Hepatocyte (in vitro differentiated cells): Measurements from ENCODE around the gene GPRC5D. TPM values are rescaled to one million over a fixed set of nuclear protein-coding genes. Genes with fewer than 3 reads are reported as not detected.

Experiments
- DNase-seq: peaks from one replicate; pipeline ENCODE4 v3.0.0-alpha.2; 2016; ENCODE audit warnings: low spot score
- H2AFZ ChIP-seq: fragments of 200-600 bp; sonication (generic); 2 replicates; pipeline ENCODE4 v1.6.0; 2016; ENCODE audit warnings: antibody characterized with exemption, mild to moderate bottlenecking
- H3K27ac ChIP-seq: fragments of 200-600 bp; sonication (generic); 2 replicates; pipeline ENCODE4 v1.5.1; 2016; ENCODE audit warnings: mild to moderate bottlenecking
- H3K27me3 ChIP-seq: fragments of 200-600 bp; sonication (generic); 2 replicates; pipeline ENCODE4 v1.6.1; 2016
- H3K36me3 ChIP-seq: fragments of 200-600 bp; sonication (generic); replicated peaks from 2 replicates; pipeline ENCODE4 v1.5.1; 2016; ENCODE audit warnings: low read depth; ENCODE audit not compliant: insufficient read depth
- H3K4me1 ChIP-seq: fragments of 200-600 bp; sonication (generic); 2 replicates; pipeline ENCODE4 v1.5.1; 2016; ENCODE audit warnings: mild to moderate bottlenecking, moderate library complexity; ENCODE audit not compliant: insufficient read depth
- H3K4me2 ChIP-seq: fragments of 200-600 bp; sonication (generic); 2 replicates; pipeline ENCODE4 v1.6.0; 2016
- H3K4me3 ChIP-seq: fragments of 200-600 bp; sonication (generic); 2 replicates; pipeline ENCODE4 v1.5.1; 2016; ENCODE audit warnings: mild to moderate bottlenecking
- H3K79me2 ChIP-seq: fragments of 200-600 bp; sonication (generic); 2 replicates; pipeline ENCODE4 v1.6.0; 2017; ENCODE audit warnings: mild to moderate bottlenecking
- H3K9me2 ChIP-seq: fragments of 200-600 bp; sonication (generic); replicated peaks from 2 replicates; pipeline ENCODE4 v1.6.0; 2017; ENCODE audit warnings: mild to moderate bottlenecking; ENCODE audit not compliant: insufficient read depth
- H3K9me3 ChIP-seq: fragments of 200-600 bp; sonication (generic); 2 replicates; pipeline ENCODE4 v1.5.1; 2016; ENCODE audit warnings: low read depth, mild to moderate bottlenecking
- H4K20me1 ChIP-seq: fragments of 200-600 bp; sonication (generic); 2 replicates; pipeline ENCODE4 v1.6.0; 2016; ENCODE audit warnings: mild to moderate bottlenecking; ENCODE audit not compliant: insufficient read depth, poor library complexity, severe bottlenecking
- CTCF ChIP-seq: fragments of 200-600 bp; sonication (generic); IDR thresholded peaks from 2 replicates; pipeline ENCODE4 v1.5.1; 2016; ENCODE audit warnings: antibody characterized with exemption, mild to moderate bottlenecking; ENCODE audit not compliant: poor library complexity
- EZH2 ChIP-seq: fragments of 200-600 bp; sonication (generic); IDR thresholded peaks from 2 replicates; pipeline ENCODE4 v1.6.1; 2016; ENCODE audit warnings: antibody characterized with exemption, mild to moderate bottlenecking, borderline replicate concordance
- EZH2phosphoT487 ChIP-seq: fragments of 200-600 bp; sonication (generic); IDR thresholded peaks from one replicate; pipeline ENCODE4 v1.6.1; 2018; ENCODE audit warnings: antibody characterized with exemption, mild to moderate bottlenecking, low read depth, moderate library complexity; ENCODE audit not compliant: unreplicated experiment, severe bottlenecking
- WGBS: methylation state at CpG from one replicate; pipeline ENCODE4 v1.1.6; 2016; ENCODE audit warnings: low lambda C conversion rate; ENCODE audit errors: missing lambda C conversion rate; 5-methylcytosine and 5-hydroxymethylcytosine counted together
- polyA plus RNA-seq: library from polyadenylated mRNA; unstranded; fragments of >200 nt; fragmentation: Nextera tagmentation; extraction: Ambion mirVana; gene quantifications from 2 replicates; pipeline ENCODE4 v1.2.1, GENCODE V29; 2016
- total RNA-seq: library from RNA; depleted of rRNA; stranded (reverse); fragments of >200 nt; gene quantifications from 2 replicates; pipeline ENCODE4 v1.2.3, GENCODE V29; 2014

The GPRC5D gene
- total and polyA plus RNA-seq, 2 experiments from 2014 or later, result not detected

DNA sequence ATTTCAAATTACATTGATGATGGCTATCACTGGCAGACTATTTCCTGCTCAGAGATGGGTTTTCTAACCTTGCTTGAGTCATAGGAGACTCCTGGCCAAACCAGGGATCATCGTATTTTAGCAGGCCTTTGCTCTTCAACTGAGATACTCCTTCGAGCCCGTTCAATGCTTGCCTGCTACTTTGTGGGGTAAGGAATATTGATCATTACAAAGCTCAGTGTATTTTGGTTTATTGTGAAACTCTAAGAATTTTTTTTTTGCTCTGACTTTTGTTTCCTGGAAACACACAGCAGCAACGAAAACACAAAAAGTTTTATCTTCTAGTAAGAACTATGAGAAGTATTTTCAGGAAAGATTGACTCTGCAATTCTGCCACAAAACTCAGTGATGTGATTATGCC lies 4.1 kb downstream of the GPRC5D start:
- Histone ChIP-seq H3K4me1 (no peaks in the 10 kb centered on the region), H3K27me3 (no peaks in the 10 kb centered on the region), H3K79me2 (no peaks in the 10 kb centered on the region), H3K9me3 (no peaks in the 10 kb centered on the region), H3K36me3 (no peaks in the 10 kb centered on the region), H2AFZ (no peak overlapping the region), H4K20me1 (no peaks in the 10 kb centered on the region), H3K4me3 (no peak overlapping the region), H3K27ac (no peak overlapping the region), H3K4me2 (no peak overlapping the region), H3K9me2 (no peaks in the 10 kb centered on the region)
- no peak for DNase-seq
- no peak for TF ChIP-seq EZH2
- no peak for TF ChIP-seq CTCF
- TF ChIP-seq EZH2phosphoT487, result no peak
- WGBS, result 87% methylated on average over 4 of the region's 4 CpGs

DNA sequence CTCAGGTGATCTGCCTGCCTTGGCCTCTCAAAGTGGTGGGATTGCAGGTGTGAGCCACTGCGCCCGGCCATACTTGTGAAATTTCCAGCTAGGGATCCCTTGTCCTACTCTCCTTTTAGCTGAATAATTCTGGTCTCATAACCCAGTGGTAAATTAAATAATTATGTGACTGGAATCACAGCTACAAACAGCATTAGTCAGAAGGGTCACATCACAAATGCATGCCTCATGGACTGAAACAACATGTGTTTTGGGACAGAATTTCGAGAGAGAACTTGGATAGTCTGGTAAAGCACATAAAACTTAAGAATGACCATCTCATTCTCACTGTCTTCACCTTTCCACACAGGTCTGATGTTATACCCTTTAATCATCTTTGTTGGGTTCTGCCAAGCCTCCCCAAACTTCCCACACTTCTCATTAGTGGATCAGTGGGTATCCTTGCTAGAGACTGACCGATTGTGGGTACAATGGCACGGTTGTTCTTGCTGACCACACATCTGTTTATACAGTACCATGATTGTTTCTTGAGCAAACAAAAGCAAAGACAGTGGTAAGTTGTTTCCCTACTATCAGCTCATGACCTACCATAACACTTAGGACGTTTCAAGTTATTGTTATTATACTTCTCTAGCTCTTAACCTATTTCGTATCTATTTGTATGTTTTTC lies 5.1 kb downstream of the GPRC5D start:
- Histone ChIP-seq H3K4me3 (no peak overlapping the region), H4K20me1 (no peaks in the 10 kb centered on the region), H3K27me3 (no peaks in the 10 kb centered on the region), H2AFZ (no peak overlapping the region), H3K79me2 (no peaks in the 10 kb centered on the region), H3K9me2 (no peaks in the 10 kb centered on the region), H3K4me2 (no peak overlapping the region), H3K36me3 (no peaks in the 10 kb centered on the region), H3K4me1 (no peaks in the 10 kb centered on the region), H3K9me3 (no peaks in the 10 kb centered on the region), H3K27ac (no peak overlapping the region)
- no peak for DNase-seq
- no peak for TF ChIP-seq EZH2phosphoT487
- no peak for TF ChIP-seq EZH2
- TF ChIP-seq CTCF, result no peak
- 75% methylated on average over 7 of the region's 7 CpGs for WGBS

DNA sequence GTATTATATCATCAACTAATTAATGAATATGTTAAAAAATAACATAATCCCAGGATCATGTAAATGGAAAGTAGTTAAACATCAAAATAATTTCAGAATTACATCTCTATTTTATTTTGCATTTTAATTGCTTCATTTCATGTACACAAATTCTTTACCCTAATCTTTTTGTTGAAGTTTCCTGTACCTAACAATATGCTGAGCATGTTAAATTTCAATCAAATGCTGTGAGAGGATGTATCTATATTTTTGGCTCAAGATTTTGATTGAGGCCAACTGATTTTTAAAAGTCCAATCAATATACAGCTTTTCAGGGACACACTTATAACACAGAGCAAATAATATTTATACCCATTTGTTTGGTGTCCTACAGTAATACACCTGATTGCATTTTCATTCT lies 6.4 kb downstream of the GPRC5D start:
- no peaks in the 10 kb centered on the region for H3K4me1 ChIP-seq
- H3K27ac ChIP-seq, result no peak overlapping the region
- no peak overlapping the region for H3K4me2 ChIP-seq
- H3K9me3 ChIP-seq, result no peaks in the 10 kb centered on the region
- no peaks in the 10 kb centered on the region for H3K79me2 ChIP-seq
- no peaks in the 10 kb centered on the region for H3K27me3 ChIP-seq
- DNase-seq, result no peak
- no peaks in the 10 kb centered on the region for H4K20me1 ChIP-seq
- H2AFZ ChIP-seq, result no peak overlapping the region
- H3K4me3 ChIP-seq, result no peak overlapping the region
- no peaks in the 10 kb centered on the region for H3K9me2 ChIP-seq
- no peaks in the 10 kb centered on the region for H3K36me3 ChIP-seq
- TF ChIP-seq EZH2 (no peak), EZH2phosphoT487 (no peak), CTCF (no peak)
